ENCODE data around the gene RBP7.
"Not testable (repeated sequence)": the region's sequence is repeated elsewhere in the genome, so short reads cannot be mapped to it uniquely, and the experiment has no call there.

RBP7 gene

GRCh38 chr1:9996624-9997582, at the start of gene RBP7:
Gene RBP7 (plus strand): TSS chr1:9997228. CDS start chr1:9997259, 31 bp downstream.
- no peak for DNase-seq

- no peak for DNase-seq
Measured at GRCh38 chr1:9957726-9958125, 39.3 kb upstream of the RBP7 start.

DNA sequence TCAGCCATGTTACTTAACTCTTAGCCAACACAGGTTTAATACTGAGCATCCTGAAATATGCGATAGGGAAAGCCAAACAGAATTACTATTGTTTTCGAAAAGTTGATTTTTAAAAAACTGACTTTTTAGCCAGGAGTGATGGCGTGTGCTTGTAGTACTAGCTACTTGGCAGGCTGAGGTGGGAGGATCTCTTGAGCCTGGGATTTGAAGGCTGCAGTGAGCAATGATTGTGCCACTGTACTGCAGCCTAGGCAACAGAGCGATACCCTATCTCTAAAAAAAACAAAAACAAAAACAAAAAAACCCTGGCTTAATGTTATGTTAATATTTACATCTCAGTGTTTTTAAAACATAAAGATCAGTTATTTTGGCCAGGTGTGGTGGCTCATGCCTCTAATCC, 37.0 kb upstream of the RBP7 start:
- DNase-seq = no peak

DNA sequence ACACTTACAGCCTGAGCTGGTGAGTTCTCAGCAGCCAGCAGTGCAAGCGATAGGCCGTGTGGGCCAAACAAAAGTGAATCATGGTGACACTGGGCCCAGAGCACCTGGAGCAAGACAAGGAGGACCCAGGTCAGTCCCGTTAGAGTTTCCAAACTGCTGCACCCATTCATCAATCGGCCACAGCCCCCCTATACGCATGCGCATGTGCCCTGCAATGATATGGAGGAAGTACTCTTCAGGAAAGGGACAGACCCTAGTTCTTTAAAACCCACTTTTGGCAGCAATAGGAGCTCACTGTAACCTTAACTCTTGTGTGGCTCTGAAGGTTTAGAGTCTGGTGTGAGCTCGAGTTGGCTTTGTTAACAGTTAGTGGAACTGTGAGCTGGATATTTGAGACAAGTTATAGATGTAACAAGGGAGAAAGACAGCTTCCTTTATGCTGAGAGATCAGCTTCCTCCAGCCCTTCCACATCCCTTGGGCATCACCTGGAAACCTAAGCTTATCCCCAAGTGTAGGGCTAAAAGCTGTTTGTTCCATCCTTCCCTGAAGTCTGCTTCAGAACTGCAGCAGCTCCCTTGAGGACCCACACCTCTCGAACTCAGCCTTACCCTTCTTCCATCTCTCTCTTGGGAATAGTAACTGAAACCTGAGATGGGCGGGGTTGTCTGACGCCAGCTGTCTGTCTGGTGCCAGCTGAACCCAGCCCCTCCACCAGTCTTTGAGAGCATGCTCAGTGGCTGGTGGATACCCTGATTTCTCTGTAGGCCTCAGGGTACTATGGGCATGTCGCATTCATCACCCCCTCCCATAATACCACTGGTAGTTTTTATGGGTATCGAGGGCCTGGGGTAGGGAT, 36.1 kb upstream of the RBP7 start:
- no peak for DNase-seq

GRCh38 chr1:9984253-9984652, 12.8 kb upstream of the RBP7 start:
- DNase-seq = no peak

DNA sequence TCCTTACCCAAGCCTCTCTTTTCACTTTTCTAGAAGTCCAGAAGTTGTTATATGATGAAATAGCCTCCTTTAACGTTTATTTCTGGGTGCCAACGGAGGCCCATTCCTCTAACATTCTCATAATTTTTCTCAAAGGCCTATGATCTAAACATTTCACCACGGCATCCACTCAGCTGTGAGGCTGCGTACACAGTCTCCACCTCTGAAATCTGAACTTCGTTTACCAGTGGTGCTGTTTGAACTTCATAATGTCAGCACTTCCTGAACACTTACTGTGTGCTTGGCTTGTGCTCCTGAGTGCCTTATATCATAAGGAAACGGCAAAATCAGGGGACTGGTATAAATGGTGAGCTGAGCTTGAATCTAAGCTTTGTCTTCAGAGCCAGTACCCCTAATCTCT, 12.0 kb upstream of the RBP7 start:
- no peak for DNase-seq

- no peak for DNase-seq
Measured at GRCh38 chr1:9989773-9990172, 7.3 kb upstream of the RBP7 start.

GRCh38 chr1:9990944-9991343, 6.1 kb upstream of the RBP7 start:
- DNase-seq = no peak

DNA sequence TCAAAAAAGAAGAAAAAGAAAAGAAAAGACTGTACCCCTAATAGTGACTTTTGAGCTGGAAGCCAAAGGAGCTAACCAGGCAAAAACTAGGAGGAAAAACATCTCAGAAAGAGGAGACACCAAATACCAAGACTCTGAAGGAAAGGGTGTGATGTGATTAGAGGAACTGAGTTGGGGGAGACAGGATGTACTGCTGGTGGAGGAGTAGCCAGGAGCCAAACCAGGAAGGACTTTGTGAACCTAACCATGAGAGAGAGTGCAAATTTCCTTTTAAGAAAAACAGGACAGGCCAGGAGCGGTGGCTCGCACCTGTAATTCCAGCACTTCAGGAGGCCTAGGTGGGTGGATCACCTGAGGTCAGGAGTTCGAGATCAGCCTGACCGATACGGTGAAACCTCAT, 4.1 kb upstream of the RBP7 start:
- no peak for DNase-seq

DNA sequence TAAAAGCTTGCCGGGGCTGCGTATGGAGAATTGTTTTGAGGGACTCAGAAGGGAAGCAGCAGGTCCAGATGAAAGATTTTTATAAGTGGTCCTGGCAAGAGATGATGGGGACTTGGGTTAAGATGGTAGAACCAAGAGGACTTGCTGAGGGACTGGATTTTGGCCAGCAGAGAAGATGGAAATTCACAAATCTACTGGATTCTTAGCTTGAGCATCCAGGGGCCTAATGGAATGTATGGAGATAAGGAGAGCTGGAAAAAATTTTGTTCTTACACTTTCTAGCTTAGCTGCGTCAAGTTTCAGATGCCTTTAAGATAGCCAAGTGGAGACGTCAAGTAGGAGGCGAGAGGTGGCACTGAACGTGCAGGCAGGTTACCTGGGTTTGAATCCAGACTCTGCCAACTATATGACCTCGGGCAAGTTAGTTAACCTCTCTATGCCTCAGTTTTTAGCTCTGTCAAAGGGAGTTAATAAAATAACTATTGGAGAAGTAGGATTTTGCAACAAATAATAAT, 3.4 kb upstream of the RBP7 start:
- no peak for DNase-seq

- no peak for DNase-seq
Measured at GRCh38 chr1:10001016-10001665, 4.1 kb downstream of the RBP7 start.

DNA sequence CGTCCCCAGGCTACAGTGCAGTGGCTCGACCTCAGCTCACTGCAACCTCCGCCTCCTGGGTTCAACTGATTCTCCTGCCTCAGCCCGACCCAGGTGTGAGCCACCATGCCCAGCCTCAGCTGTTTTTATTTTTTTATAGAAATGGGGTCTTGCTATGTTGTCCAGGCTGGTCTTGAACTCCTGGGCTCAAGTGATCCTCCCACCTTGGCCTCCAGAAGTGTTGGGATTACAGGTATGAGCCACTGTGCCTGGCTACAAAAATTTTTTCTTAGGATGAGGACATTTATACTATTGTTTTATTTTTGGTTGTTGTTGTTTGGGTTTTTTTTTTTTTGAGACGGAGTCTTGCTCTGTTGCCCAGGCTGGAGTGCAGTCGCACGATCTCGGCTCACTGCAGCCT, 8.2 kb downstream of the RBP7 start:
- not testable (repeated sequence) for DNase-seq

- no peak for DNase-seq
Measured at GRCh38 chr1:10007169-10007568, 10.1 kb downstream of the RBP7 start.

DNA sequence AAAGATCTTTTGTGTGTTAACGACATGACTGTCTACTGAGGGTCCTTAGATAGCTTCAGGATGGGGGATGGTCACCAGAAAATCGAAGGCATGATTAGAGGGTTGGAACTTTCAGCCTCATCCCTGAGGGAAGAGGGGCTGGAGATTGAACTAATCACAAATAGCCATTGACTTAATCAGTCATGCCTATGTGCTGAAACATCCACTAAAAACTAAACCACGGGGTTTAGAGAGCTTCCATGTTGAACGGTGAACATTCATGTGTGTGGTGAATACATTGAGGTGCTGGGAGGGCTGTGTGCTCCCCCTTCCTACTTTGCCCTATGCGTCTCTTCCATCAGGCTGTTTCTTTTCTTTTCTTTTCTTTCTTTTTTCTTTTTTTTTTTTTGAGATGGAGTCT, 17.0 kb downstream of the RBP7 start:
- no peak for DNase-seq

DNA sequence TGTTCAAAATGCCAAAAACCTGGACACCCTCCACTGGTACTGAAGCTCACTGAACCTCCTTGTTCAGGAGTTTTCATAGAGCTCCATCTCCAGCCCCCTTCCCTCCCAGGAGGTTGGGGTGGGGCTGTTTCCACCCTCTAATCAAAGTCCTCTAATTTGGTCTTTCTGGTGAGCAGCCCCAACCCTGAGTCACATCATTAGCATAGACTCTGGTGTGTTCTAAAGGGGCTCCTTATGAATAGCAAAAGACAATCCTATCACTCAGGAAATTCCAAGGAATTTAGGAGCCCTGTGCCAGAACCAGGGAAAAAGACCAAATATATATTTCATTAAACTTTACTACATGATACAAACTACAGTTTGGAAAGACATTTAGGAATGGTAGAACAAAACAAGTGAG, 22.5 kb downstream of the RBP7 start:
- DNase-seq = no peak

DNA sequence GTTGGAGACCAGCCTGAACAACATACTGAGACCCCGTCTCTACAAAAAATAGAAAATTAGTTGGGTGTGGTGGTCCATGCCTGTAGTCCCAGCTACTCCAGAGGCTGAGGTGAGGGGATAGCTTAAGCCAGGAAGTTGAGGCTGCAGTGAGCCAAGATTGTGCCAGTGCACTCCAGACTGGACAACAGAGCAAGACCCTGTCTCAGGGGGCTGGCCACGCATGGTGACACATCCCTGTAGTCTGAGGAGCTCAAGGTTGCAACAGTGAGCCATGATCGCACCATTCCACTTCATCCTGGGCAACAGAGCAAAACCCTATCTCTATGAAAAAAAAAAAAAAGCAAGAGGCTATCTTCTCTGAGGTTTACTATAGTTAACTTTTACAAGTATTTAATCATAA, 23.1 kb downstream of the RBP7 start:
- DNase-seq = no peak

DNA sequence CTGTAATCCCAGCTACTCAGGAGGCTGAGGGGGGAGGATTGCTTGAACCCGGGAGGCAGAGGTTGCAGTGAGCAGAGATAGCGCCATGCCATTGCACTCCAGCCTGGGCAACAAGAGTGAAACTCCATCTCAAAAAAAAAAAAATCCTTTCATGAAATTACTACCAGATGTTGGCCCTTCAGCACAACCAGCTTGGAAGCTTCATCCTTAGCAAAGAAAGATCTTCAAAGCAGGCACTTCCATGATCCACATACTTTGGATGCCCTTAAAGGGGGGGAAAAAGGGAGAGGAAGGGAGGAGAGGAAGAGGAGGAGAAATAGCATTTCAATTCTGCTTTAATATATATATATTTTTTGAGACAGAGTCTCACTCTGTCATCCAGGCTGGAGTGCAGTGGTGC, 23.6 kb downstream of the RBP7 start:
- DNase-seq = not testable (repeated sequence)

- DNase-seq = not testable (repeated sequence)
Measured at GRCh38 chr1:10021992-10022391, 25.0 kb downstream of the RBP7 start.

GRCh38 chr1:10022656-10023055, 25.6 kb downstream of the RBP7 start:
- DNase-seq = no peak

GRCh38 chr1:10025354-10025753, 28.3 kb downstream of the RBP7 start:
- DNase-seq = no peak

DNA sequence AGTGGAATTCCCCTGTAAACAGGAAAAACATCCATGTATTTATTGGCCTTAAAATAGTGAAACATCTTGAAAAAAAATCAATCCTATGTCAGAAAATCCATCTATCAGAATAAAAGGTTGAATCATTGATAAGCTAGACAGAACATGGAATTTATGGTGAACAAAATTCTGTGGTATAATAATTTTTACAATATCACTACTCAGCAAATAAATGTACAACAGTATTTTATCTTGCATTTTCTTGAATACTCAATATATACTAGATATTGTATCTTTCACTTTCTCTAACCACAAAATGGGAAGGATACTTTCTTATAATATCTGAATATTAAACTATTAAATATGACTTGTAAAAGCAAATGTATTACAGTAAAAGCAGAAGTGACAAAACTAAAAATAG, 30.0 kb downstream of the RBP7 start:
- no peak for DNase-seq

DNA sequence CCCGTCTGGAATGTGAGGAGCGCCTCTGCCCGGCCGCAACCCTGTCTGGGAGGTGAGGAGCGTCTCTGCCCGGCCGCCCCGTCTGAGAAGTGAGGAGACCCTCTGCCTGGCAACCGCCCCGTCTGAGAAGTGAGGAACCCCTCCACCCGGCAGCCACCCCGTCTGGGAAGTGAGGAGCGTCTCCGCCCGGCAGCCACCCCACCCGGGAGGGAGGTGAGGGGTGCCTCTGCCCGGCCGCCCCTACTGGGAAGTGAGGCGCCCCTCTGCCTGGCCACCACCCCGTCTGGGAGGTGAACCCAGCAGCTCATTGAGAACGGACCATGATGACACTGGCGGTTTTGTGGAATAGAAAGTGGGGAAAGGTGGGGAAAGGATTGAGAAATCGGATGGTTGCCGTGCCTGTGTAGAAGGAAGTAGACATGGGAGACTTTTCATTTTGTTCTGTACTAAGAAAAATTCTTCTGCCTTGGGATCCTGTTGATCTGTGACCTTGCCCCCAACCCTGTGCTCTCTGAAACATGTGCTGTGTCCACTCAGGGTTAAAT, 32.0 kb downstream of the RBP7 start:
- DNase-seq = not testable (repeated sequence)

DNA sequence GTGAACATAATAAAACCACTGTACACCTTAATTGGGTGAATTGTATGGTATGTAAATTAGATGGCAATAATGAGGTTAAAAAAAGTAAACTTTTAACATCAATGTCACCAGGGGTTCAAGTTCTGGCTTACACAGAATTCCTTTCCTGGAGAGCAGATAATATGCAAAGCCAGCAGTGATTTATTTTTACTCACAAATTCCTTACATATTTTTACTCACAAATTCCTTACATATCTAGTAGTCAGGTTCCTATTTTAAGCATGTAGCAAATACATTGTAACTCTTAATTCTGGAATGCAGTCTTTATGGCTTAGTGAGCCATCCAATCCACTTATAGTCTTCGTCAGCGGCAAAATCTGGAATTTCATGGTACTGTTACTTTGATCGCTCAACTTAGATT, 34.4 kb downstream of the RBP7 start:
- DNase-seq = no peak
